Measurements from ENCODE around the gene CORO6.

DNA sequence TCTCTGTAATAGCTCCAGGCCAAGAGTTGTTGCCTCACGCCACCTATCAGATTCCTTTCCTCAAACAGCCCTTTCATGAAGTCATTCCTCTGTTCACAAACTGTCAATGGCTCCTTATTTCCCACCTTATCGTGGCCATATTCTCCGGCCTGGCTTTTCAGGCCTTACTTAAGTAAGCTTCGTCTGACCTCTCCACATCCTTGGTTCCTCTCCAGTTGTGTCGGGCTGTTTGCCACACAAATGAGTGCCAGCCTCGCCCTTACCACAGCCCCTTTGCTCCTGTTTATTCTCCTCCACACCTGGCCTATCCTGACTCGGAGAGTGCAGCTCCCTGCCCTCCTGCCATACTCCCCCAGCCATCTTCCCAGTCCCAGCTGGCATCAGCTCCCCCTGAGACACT lies 52.2 kb downstream of the CORO6 start:
- TF ChIP-seq FOXM1 (IDR thresholded peaks at IDR 0.05; ENCODE audit: borderline replicate concordance, low read depth) = no peak
- no peak for TF ChIP-seq CEBPB (IDR thresholded peaks at IDR 0.05)
- no peak for TF ChIP-seq CREB1 (IDR thresholded peaks at IDR 0.05; ENCODE audit: low read depth)
- TF ChIP-seq, protein P1, sequence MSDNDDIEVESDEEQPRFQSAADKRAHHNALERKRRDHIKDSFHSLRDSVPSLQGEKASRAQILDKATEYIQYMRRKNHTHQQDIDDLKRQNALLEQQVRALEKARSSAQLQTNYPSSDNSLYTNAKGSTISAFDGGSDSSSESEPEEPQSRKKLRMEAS (IDR thresholded peaks at IDR 0.05) = no peak
- TF ChIP-seq TEAD4 (IDR thresholded peaks at IDR 0.05) = no peak

Data from Ishikawa (cell line).